Activated T-cell treated with anti-CD3 and anti-CD28 coated beads for 48 hours (primary cell): ENCODE measurements around the gene SYNC.
"Not testable (repeated sequence)": the region's sequence is repeated elsewhere in the genome, so short reads cannot be mapped to it uniquely, and the experiment has no call there.

Experiments
- DNase-seq: peaks from one replicate; pipeline ENCODE4 v3.0.0-alpha.2; 2020; ENCODE audit warnings: low read depth

SYNC gene

GRCh38 chr1:32642292-32642827 lies 60.2 kb downstream of the SYNC start:
- DNase-seq: not testable (repeated sequence)

GRCh38 chr1:32639489-32640075 lies 63.0 kb downstream of the SYNC start:
- DNase-seq: no peak

- DNase-seq: no peak
These were observed 65.5 kb downstream of the SYNC start for GRCh38 chr1:32636914-32637645.

GRCh38 chr1:32635508-32636277 lies 66.9 kb downstream of the SYNC start:
- DNase-seq: no peak

GRCh38 chr1:32632829-32633228 lies 69.7 kb downstream of the SYNC start:
- no peak for DNase-seq

- DNase-seq: not testable (repeated sequence)
These were observed 72.4 kb downstream of the SYNC start for GRCh38 chr1:32630173-32630572.
